ENCODE measurements around the gene ST7. TPM values are rescaled to one million over a fixed set of nuclear protein-coding genes. Genes with fewer than 3 reads are reported as not detected.

Gene ST7
- polyA plus RNA-seq, 1 donor (not counting 4 experiments of a cell fraction or from before 2014, with no cell fraction given), result 16.9 TPM

- Histone ChIP-seq H4K20me1 (ENCODE audit: control insufficient read depth, extremely low read depth, insufficient read depth, low read length) (no peaks in the 10 kb centered on the region), H3K4me1 (ENCODE audit: control insufficient read depth, extremely low read depth, insufficient read depth, low read length) (peaks cover 31% of the 10 kb centered on the region), H3K27me3 (ENCODE audit: control insufficient read depth, extremely low read depth, insufficient read depth, low read length) (no peaks in the 10 kb centered on the region), H3K36me3 (ENCODE audit: control insufficient read depth in 2 of 2, extremely low read depth in 1 of 2, insufficient read depth in 2 of 2, low read length in 2 of 2) (no peaks in the 10 kb centered on the region), H3K79me2 (ENCODE audit: control insufficient read depth, insufficient read depth, low read length) (no peaks in the 10 kb centered on the region), H3K4me2 (ENCODE audit: control insufficient read depth, extremely low read depth, insufficient read depth, low read depth, low read length) (peak overlapping the region; percentile 67), H3K9ac (ENCODE audit: control insufficient read depth, extremely low read depth, insufficient read depth, low read length) (peak overlapping the region; percentile 57), H3K4me3 (ENCODE audit: control insufficient read depth in 2 of 3, extremely low read depth in 1 of 3, insufficient read depth in 2 of 3, low read depth in 1 of 3, low read length in 3 of 3) (peak overlapping the region in 1 of 3 experiments; percentile 36), H3K27ac (ENCODE audit: control insufficient read depth, insufficient read depth, low read length) (peak overlapping the region; percentile 62), H3K9me1 (ENCODE audit: control insufficient read depth, extremely low read depth, insufficient read depth, low read length) (no peaks in the 10 kb centered on the region), H3K9me3 (ENCODE audit: control insufficient read depth, low read depth, low read length) (no peaks in the 10 kb centered on the region), H2AFZ (ENCODE audit: control insufficient read depth, low read length) (peak overlapping the region; percentile 41)
- dilution Hi-C loops (cut with MboI; ENCODE audit: extremely low pct_ligation_motif_present, low sequenced_read_pairs), result no loop called here
- DNase-seq (ENCODE audit: low read depth, low spot score) (no peak), FAIRE-seq (no peak)
- TF ChIP-seq EZH2 (IDR thresholded peaks at IDR 0.05; ENCODE audit: low read length) (no peak), CTCF (optimal IDR thresholded peaks at IDR 0.05 in 1 of 3, IDR thresholded peaks at IDR 0.05 in 1 of 3, conservative IDR thresholded peaks at IDR 0.05 in 1 of 3; ENCODE audit: extremely low read depth in 1 of 3, insufficient read depth in 2 of 3, low read length in 3 of 3) (no peak)
These were observed 67.3 kb downstream of the ST7 start for GRCh38 chr7:117020591-117020973.

- H3K79me2 ChIP-seq (ENCODE audit: control insufficient read depth, insufficient read depth, low read length), result no peaks in the 10 kb centered on the region
- H3K27ac ChIP-seq (ENCODE audit: control insufficient read depth, insufficient read depth, low read length), result no peak overlapping the region
- no peak for TF ChIP-seq EZH2 (IDR thresholded peaks at IDR 0.05; ENCODE audit: low read length)
- TF ChIP-seq CTCF (optimal IDR thresholded peaks at IDR 0.05 in 1 of 3, IDR thresholded peaks at IDR 0.05 in 1 of 3, conservative IDR thresholded peaks at IDR 0.05 in 1 of 3; ENCODE audit: extremely low read depth in 1 of 3, insufficient read depth in 2 of 3, low read length in 3 of 3), result no peak
- dilution Hi-C loops (cut with MboI; ENCODE audit: extremely low pct_ligation_motif_present, low sequenced_read_pairs), result no loop called here
- no peaks in the 10 kb centered on the region for H3K27me3 ChIP-seq (ENCODE audit: control insufficient read depth, extremely low read depth, insufficient read depth, low read length)
- H3K4me1 ChIP-seq (ENCODE audit: control insufficient read depth, extremely low read depth, insufficient read depth, low read length), result peaks cover 29% of the 10 kb centered on the region
- H3K9ac ChIP-seq (ENCODE audit: control insufficient read depth, extremely low read depth, insufficient read depth, low read length), result no peak overlapping the region
- FAIRE-seq (no peak), DNase-seq (ENCODE audit: low read depth, low spot score) (no peak)
- no peak overlapping the region for H3K4me3 ChIP-seq (ENCODE audit: control insufficient read depth in 2 of 3, extremely low read depth in 1 of 3, insufficient read depth in 2 of 3, low read depth in 1 of 3, low read length in 3 of 3)
- H2AFZ ChIP-seq (ENCODE audit: control insufficient read depth, low read length), result no peak overlapping the region
- no peaks in the 10 kb centered on the region for H4K20me1 ChIP-seq (ENCODE audit: control insufficient read depth, extremely low read depth, insufficient read depth, low read length)
- no peaks in the 10 kb centered on the region for H3K9me3 ChIP-seq (ENCODE audit: control insufficient read depth, low read depth, low read length)
- H3K9me1 ChIP-seq (ENCODE audit: control insufficient read depth, extremely low read depth, insufficient read depth, low read length), result no peaks in the 10 kb centered on the region
- H3K4me2 ChIP-seq (ENCODE audit: control insufficient read depth, extremely low read depth, insufficient read depth, low read depth, low read length), result no peak overlapping the region
- no peaks in the 10 kb centered on the region for H3K36me3 ChIP-seq (ENCODE audit: control insufficient read depth in 2 of 2, extremely low read depth in 1 of 2, insufficient read depth in 2 of 2, low read length in 2 of 2)
These were observed 68.1 kb downstream of the ST7 start for GRCh38 chr7:117021366-117021765.
